Testis (tissue), 3 donors: ENCODE results near the gene CYP4F12. TPM values are rescaled to one million over a fixed set of nuclear protein-coding genes. Genes with fewer than 3 reads are reported as not detected.

Experiments used
- DNase-seq: peaks from one replicate; pipeline ENCODE4 v3.0.0-alpha.2; 2019
- H3K27ac ChIP-seq, 2 donors: fragments of 200-600 bp; sonication (generic); one replicate each; pipeline ENCODE4 v1.5.1; 2019
- H3K27me3 ChIP-seq: fragments of 200-600 bp; sonication (generic); one replicate; pipeline ENCODE4 v1.5.1; 2019
- H3K36me3 ChIP-seq: fragments of 200-600 bp; sonication (generic); one replicate; pipeline ENCODE4 v1.5.1; 2017; ENCODE audit warnings: low read depth; ENCODE audit errors: missing control alignments
- H3K4me1 ChIP-seq: fragments of 200-600 bp; sonication (generic); one replicate; pipeline ENCODE4 v1.5.1; 2019
- H3K4me3 ChIP-seq, 2 donors: fragments of 200-600 bp; sonication (generic); one replicate each; pipeline ENCODE4 v1.5.1; 2017 to 2019
- H3K9me3 ChIP-seq: fragments of 200-600 bp; sonication (generic); one replicate; pipeline ENCODE4 v1.5.1; 2017
- CTCF ChIP-seq, 3 experiments: fragments of 450-650 bp in 2 of 3; fragments of 200-600 bp in 1 of 3; sonication (generic) in 1 of 3; IDR thresholded peaks; one replicate each; pipeline ENCODE4 v1.5.1; 2016 to 2019; ENCODE audit warnings: antibody characterized with exemption in 3 of 3, mild to moderate bottlenecking in 2 of 3, moderate library complexity in 1 of 3
- POLR2A ChIP-seq: fragments of 450-650 bp; IDR thresholded peaks from one replicate; pipeline ENCODE4 v1.6.1; 2017; ENCODE audit warnings: antibody characterized with exemption, mild to moderate bottlenecking, moderate library complexity
- WGBS, 2 donors: methylation state at CpG; one replicate each; pipeline ENCODE4 v1.1.5; 2018; 5-methylcytosine and 5-hydroxymethylcytosine counted together
- intact Hi-C: fragments of 100-400 bp; cut with DNase I; formaldehyde crosslinking; loops from one replicate; pipeline ENCODE4 v1.15.1; 2023; ENCODE audit warnings: low total_unique reads
- polyA plus RNA-seq: library from polyadenylated mRNA; stranded (reverse); fragments of 350-450 nt; fragmentation: Illumina TruSeq; extraction: RNeasy Lipid Tissue Mini Kit (QIAGEN cat#74804); gene quantifications from one replicate; pipeline ENCODE4 v1.2.3, GENCODE V29; 2014; ENCODE audit warnings: low read depth, low replicate concordance; ENCODE audit not compliant: insufficient read depth
- total RNA-seq, 2 donors: library from RNA; depleted of rRNA; stranded (reverse); fragments of >200 nt; gene quantifications; one replicate each; pipeline ENCODE4 v1.2.3, GENCODE V29; 2016

Gene CYP4F12
- total and polyA plus RNA-seq, 3 donors from 2014 or later = 1.2 to 7.2 (median 4.2) TPM

DNA sequence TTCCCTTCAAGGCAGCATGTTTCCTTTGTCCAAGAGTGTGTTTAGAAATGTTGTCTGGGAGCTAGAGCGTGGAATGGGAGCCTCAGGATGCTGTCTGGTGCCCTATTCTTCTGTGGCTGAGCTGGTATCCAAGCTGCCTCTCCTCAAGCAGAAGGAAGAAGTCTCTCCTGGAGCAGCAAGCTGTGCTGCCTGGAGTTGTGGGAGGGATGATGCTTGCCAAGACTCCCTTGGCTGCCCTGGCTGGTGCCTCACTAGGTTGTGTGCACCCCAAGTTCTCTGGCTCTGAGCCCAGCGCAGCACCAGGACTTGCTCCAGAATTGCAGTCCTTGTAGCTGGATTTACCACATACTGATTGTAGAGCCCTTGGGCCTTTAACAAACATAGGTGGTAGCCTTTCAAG is 36.9 kb upstream of the CYP4F12 start:
- H3K36me3 ChIP-seq = no peaks in the 10 kb centered on the region
- H3K4me1 ChIP-seq = peaks cover 6% of the 10 kb centered on the region
- DNase-seq = no peak
- H3K4me3 ChIP-seq = no peak overlapping the region
- no peak for TF ChIP-seq POLR2A
- no peak for TF ChIP-seq CTCF (IDR thresholded peaks at IDR 0.05)
- no peaks in the 10 kb centered on the region for H3K27me3 ChIP-seq
- 97% methylated on average over 2 of the region's 2 CpGs; no CpG with 5 or more reads in 1 of the 2 donors for WGBS, 2 donors
- H3K27ac ChIP-seq = no peak overlapping the region
- intact Hi-C loops = loop anchor here (10.0 kb wide), 1 partner anchor 239 kb away; no protein-coding TSS in a partner anchor
- H3K9me3 ChIP-seq = no peaks in the 10 kb centered on the region

GRCh38 chr19:15639596-15639995 is 33.3 kb upstream of the CYP4F12 start:
- intact Hi-C loops = loop anchor here (10.0 kb wide), 1 partner anchor 235 kb away; no protein-coding TSS in a partner anchor

GRCh38 chr19:15640294-15640903 is 32.5 kb upstream of the CYP4F12 start, which contains the start of gene CYP4F3:
Gene CYP4F3 (plus strand): TSS chr19:15640897. CDS start chr19:15641416, 519 bp downstream.
- Histone ChIP-seq H3K27me3 (no peaks in the 10 kb centered on the region), H3K4me3 (no peak within 1 kb of the TSS), H3K27ac (no peak within 1 kb of the TSS), H3K36me3 (no peaks in the 10 kb centered on the region), H3K9me3 (no peaks in the 10 kb centered on the region), H3K4me1 (peaks cover 6% of the 10 kb centered on the region)
- DNase-seq = peak; percentile 89
- 38 to 65% methylated on average over 4 to 6 of the region's 6 CpGs for WGBS, 2 donors
- TF ChIP-seq POLR2A (no peak), CTCF (IDR thresholded peaks at IDR 0.05) (no peak)
- intact Hi-C loops = no loop called here

More at GRCh38 chr19:15639596-15639995, 33.3 kb upstream of the CYP4F12 start:
- Histone ChIP-seq H3K36me3 (no peaks in the 10 kb centered on the region), H3K27me3 (no peaks in the 10 kb centered on the region), H3K9me3 (no peaks in the 10 kb centered on the region), H3K4me1 (peaks cover 6% of the 10 kb centered on the region), H3K4me3 (no peak overlapping the region), H3K27ac (no peak overlapping the region)
- DNase-seq = no peak
- TF ChIP-seq POLR2A (no peak), CTCF (IDR thresholded peaks at IDR 0.05) (no peak)

- Histone ChIP-seq H3K27me3 (no peaks in the 10 kb centered on the region), H3K4me1 (peaks cover 6% of the 10 kb centered on the region), H3K9me3 (no peaks in the 10 kb centered on the region), H3K4me3 (no peak overlapping the region), H3K36me3 (no peaks in the 10 kb centered on the region), H3K27ac (no peak overlapping the region)
- no peak for DNase-seq
- TF ChIP-seq POLR2A (no peak), CTCF (IDR thresholded peaks at IDR 0.05) (no peak)
- intact Hi-C loops = no loop called here
- 72 to 77% methylated on average over 10 to 12 of the region's 12 CpGs for WGBS, 2 donors
Observed at GRCh38 chr19:15640904-15641597, 31.8 kb upstream of the CYP4F12 start.
